ENCODE results near the gene GEMIN8. TPM values are rescaled to one million over a fixed set of nuclear protein-coding genes. Genes with fewer than 3 reads are reported as not detected.

The GEMIN8 gene
- total RNA-seq, 1 donor from 2014 or later = 7.9 TPM

DNA sequence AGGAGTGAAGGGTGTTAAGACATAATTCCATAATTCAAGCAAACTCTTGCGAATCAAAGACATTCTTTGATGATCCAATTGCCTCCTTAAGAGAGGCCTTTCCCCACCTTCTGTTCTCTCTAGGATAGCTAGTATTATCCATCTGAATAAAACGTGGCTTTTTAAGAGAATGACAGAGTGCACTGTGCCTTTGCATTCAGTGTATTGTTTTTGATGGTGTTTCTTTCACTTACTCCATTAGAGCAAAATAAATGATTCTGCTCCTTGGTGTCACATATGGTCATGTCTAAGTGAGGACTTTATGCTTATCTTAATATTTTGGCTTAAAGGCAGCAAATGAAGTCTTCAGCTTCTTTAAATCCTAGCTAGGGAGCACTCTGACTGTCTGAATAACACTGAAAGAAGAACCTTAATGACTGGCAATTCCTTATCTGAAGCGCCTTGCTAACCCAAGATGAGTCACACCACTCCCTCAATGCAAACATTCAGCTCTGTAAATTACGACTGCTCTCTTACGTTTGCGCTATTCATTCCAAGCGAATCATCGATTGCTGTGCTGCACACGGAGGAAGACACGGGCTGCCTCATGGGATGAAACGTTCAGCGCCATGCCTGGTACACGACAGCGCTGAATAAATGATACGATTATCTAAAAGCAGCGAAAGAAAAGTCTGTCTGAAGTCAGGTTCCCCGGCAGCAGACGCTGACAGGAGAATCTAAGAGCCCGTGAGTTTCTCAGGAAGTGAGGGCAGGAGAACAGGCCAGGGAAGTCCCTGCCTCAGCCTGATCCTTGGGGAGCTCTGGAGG, 35.1 kb upstream of the GEMIN8 start:
- FAIRE-seq = no peak
- no peak for TF ChIP-seq CTCF (IDR thresholded peaks at IDR 0.05; ENCODE audit: insufficient read depth, low read length, severe bottlenecking)
- peak; percentile 60 for DNase-seq (ENCODE audit: low read depth)
- Histone ChIP-seq H3K36me3 (ENCODE audit: control insufficient read depth, insufficient read depth, low read length) (no peaks in the 10 kb centered on the region), H3K4me3 (ENCODE audit: low read depth, low read length) (no peak overlapping the region), H3K27me3 (ENCODE audit: control insufficient read depth, insufficient read depth, low read length) (no peaks in the 10 kb centered on the region)

GRCh38 chrX:14062524-14062923, 32.8 kb upstream of the GEMIN8 start:
- H3K36me3 ChIP-seq (ENCODE audit: control insufficient read depth, insufficient read depth, low read length) = no peaks in the 10 kb centered on the region
- FAIRE-seq (no peak), DNase-seq (ENCODE audit: low read depth) (no peak)
- TF ChIP-seq CTCF (IDR thresholded peaks at IDR 0.05; ENCODE audit: insufficient read depth, low read length, severe bottlenecking) = no peak
- H3K4me3 ChIP-seq (ENCODE audit: low read depth, low read length) = no peak overlapping the region
- no peaks in the 10 kb centered on the region for H3K27me3 ChIP-seq (ENCODE audit: control insufficient read depth, insufficient read depth, low read length)

GRCh38 chrX:14056206-14056605, 26.5 kb upstream of the GEMIN8 start:
- Histone ChIP-seq H3K36me3 (ENCODE audit: control insufficient read depth, insufficient read depth, low read length) (no peaks in the 10 kb centered on the region), H3K4me3 (ENCODE audit: low read depth, low read length) (no peak overlapping the region), H3K27me3 (ENCODE audit: control insufficient read depth, insufficient read depth, low read length) (no peaks in the 10 kb centered on the region)
- DNase-seq (ENCODE audit: low read depth) (no peak), FAIRE-seq (no peak)
- TF ChIP-seq CTCF (IDR thresholded peaks at IDR 0.05; ENCODE audit: insufficient read depth, low read length, severe bottlenecking) = no peak

GRCh38 chrX:14051416-14051815, 21.7 kb upstream of the GEMIN8 start:
- DNase-seq (ENCODE audit: low read depth) (no peak), FAIRE-seq (no peak)
- Histone ChIP-seq H3K36me3 (ENCODE audit: control insufficient read depth, insufficient read depth, low read length) (no peaks in the 10 kb centered on the region), H3K4me3 (ENCODE audit: low read depth, low read length) (no peak overlapping the region), H3K27me3 (ENCODE audit: control insufficient read depth, insufficient read depth, low read length) (no peaks in the 10 kb centered on the region)
- TF ChIP-seq CTCF (IDR thresholded peaks at IDR 0.05; ENCODE audit: insufficient read depth, low read length, severe bottlenecking) = no peak

- DNase-seq (ENCODE audit: low read depth) (no peak), FAIRE-seq (no peak)
- Histone ChIP-seq H3K27me3 (ENCODE audit: control insufficient read depth, insufficient read depth, low read length) (no peaks in the 10 kb centered on the region), H3K36me3 (ENCODE audit: control insufficient read depth, insufficient read depth, low read length) (no peaks in the 10 kb centered on the region), H3K4me3 (ENCODE audit: low read depth, low read length) (no peak overlapping the region)
- no peak for TF ChIP-seq CTCF (IDR thresholded peaks at IDR 0.05; ENCODE audit: insufficient read depth, low read length, severe bottlenecking)
Measured at GRCh38 chrX:14050709-14051108, 21.0 kb upstream of the GEMIN8 start.

GRCh38 chrX:14043209-14043608, 13.5 kb upstream of the GEMIN8 start:
- DNase-seq (ENCODE audit: low read depth) (no peak), FAIRE-seq (no peak)
- Histone ChIP-seq H3K4me3 (ENCODE audit: low read depth, low read length) (no peak overlapping the region), H3K36me3 (ENCODE audit: control insufficient read depth, insufficient read depth, low read length) (no peaks in the 10 kb centered on the region), H3K27me3 (ENCODE audit: control insufficient read depth, insufficient read depth, low read length) (no peaks in the 10 kb centered on the region)
- TF ChIP-seq CTCF (IDR thresholded peaks at IDR 0.05; ENCODE audit: insufficient read depth, low read length, severe bottlenecking) = no peak
